Neural progenitor cell (in vitro differentiated cells): ENCODE measurements around the gene UBE2B.

ENCODE experiments used
- EZH2 ChIP-seq: fragments of 200-600 bp; sonication (generic); IDR thresholded peaks from 2 replicates; pipeline ENCODE4 v1.6.1; 2017; ENCODE audit warnings: antibody characterized with exemption, mild to moderate bottlenecking, moderate library complexity
- TF ChIP-seq, protein P1 (sequence below): fragments of 200-600 bp; sonication (generic); IDR thresholded peaks from 2 replicates; pipeline ENCODE4 v1.5.1; 2017; ENCODE audit warnings: antibody characterized with exemption, mild to moderate bottlenecking

DNA sequence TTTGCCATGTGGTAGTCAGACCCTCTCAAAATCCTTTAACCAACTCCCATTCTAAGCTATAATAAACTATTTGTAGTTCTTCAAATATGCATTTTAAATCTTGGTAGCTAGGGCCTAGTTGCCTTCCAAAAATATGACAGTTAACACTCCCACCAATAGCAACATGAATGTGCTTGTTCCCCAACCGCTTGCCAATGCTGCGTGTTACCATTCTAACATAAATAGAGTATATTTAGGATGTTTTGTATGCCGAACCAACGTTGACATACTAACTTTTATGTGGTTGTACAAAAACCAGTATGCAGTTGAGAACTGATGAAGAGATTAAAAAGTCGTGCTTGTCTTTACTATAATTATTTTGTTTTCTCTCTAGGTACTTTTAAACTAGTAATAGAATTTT, 9.0 kb downstream of the UBE2B start:
- no peak for TF ChIP-seq EZH2
- TF ChIP-seq, protein P1, sequence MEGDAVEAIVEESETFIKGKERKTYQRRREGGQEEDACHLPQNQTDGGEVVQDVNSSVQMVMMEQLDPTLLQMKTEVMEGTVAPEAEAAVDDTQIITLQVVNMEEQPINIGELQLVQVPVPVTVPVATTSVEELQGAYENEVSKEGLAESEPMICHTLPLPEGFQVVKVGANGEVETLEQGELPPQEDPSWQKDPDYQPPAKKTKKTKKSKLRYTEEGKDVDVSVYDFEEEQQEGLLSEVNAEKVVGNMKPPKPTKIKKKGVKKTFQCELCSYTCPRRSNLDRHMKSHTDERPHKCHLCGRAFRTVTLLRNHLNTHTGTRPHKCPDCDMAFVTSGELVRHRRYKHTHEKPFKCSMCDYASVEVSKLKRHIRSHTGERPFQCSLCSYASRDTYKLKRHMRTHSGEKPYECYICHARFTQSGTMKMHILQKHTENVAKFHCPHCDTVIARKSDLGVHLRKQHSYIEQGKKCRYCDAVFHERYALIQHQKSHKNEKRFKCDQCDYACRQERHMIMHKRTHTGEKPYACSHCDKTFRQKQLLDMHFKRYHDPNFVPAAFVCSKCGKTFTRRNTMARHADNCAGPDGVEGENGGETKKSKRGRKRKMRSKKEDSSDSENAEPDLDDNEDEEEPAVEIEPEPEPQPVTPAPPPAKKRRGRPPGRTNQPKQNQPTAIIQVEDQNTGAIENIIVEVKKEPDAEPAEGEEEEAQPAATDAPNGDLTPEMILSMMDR: no peak
